ENCODE measurements around the gene MBOAT7. TPM values are rescaled to one million over a fixed set of nuclear protein-coding genes. Genes with fewer than 3 reads are reported as not detected.

Gene MBOAT7
- polyA plus RNA-seq, 1 of the 3 experiments (the other 2 are of a cell fraction) = 80.8 TPM

DNA sequence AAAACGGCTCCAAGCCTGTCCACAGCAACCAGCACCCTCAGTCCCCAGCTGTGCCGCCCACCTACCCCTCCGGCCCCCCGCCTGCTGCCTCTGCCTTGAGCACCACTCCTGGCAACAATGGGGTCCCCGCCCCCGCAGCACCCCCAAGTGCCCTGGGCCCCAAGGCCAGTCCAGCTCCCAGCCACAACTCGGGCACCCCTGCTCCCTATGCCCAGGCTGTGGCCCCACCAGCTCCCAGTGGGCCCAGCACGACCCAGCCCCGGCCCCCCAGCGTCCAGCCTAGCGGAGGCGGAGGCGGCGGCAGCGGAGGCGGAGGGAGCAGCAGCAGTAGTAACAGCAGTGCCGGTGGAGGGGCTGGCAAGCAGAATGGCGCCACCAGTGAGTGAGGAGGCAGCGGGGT lies 41.2 kb downstream of the MBOAT7 start:
- ChIA-PET POLR2A (interaction anchor here (1.0 to 1.2 kb wide), 2 partner anchors 11 kb away, joined by 3 to 4 read pairs; partner anchors contain the start of genes CNOT3 and LENG1), CTCF (interaction anchor here (1.0 to 1.3 kb wide), 3 partner anchors 10 to 20 kb away, joined by 3 to 5 read pairs (median 4); no protein-coding TSS in a partner anchor)
- TF ChIP-seq RAD21 (IDR thresholded peaks at IDR 0.05; ENCODE audit: low read length) = no peak
- no peak for TF ChIP-seq RCOR1 (IDR thresholded peaks at IDR 0.05; ENCODE audit: low read length)
- no peak for TF ChIP-seq FOXJ3 (CRISPR knock-in tag; IDR thresholded peaks at IDR 0.05)
- no peak for TF ChIP-seq POLR2AphosphoS5 (IDR thresholded peaks at IDR 0.05; ENCODE audit: low read depth, low read length)
- no peak for TF ChIP-seq TCF12 (IDR thresholded peaks at IDR 0.05)
- no peak for TF ChIP-seq JUND (IDR thresholded peaks at IDR 0.05)
- TF ChIP-seq YY1 (IDR thresholded peaks at IDR 0.05; ENCODE audit: low read depth) = no peak
- no peak for TF ChIP-seq GABPA (IDR thresholded peaks at IDR 0.05; ENCODE audit: low read depth)
- no peak for TF ChIP-seq MEF2A (IDR thresholded peaks at IDR 0.05; ENCODE audit: borderline replicate concordance, low read depth)
- TF ChIP-seq NFIC (IDR thresholded peaks at IDR 0.05; ENCODE audit: borderline replicate concordance) = no peak
- TF ChIP-seq EZH2phosphoT487 (IDR thresholded peaks at IDR 0.05; ENCODE audit: borderline replicate concordance, low read depth) = no peak
- TF ChIP-seq RXRA (IDR thresholded peaks at IDR 0.05; ENCODE audit: borderline replicate concordance, low read depth) = no peak
- Histone ChIP-seq H3K27me3 (ENCODE audit: insufficient read depth) (no peaks in the 10 kb centered on the region), H3K4me1 (ENCODE audit: control insufficient read depth in 1 of 2, insufficient read depth in 2 of 2, low read depth in 1 of 2, low read length in 1 of 2) (no peaks in the 10 kb centered on the region), H3K9me2 (no peaks in the 10 kb centered on the region), H4K20me1 (ENCODE audit: insufficient read depth) (no peaks in the 10 kb centered on the region), H3K36me3 (replicated peaks in 1 of 2; ENCODE audit: control insufficient read depth in 1 of 2, insufficient read depth in 2 of 2, low read length in 1 of 2) (peaks cover 28 to 90% of the 10 kb centered on the region in 2 experiments), H3K4me3 (ENCODE audit: low read depth in 2 of 2, low read length in 1 of 2) (no peak overlapping the region), H3K9me3 (no peaks in the 10 kb centered on the region), H2AFZ (ENCODE audit: low read depth) (no peak overlapping the region), H3K9ac (no peak overlapping the region), H3K79me2 (ENCODE audit: insufficient read depth) (peaks cover under 1% of the 10 kb centered on the region; the same call in 1 of the 2 replicates), H3K27ac (ENCODE audit: low read depth in 2 of 2, low read length in 1 of 2) (no peak overlapping the region), H3K4me2 (no peak overlapping the region), H3F3A (replicated peaks; ENCODE audit: insufficient read depth) (peaks cover 3% of the 10 kb centered on the region)
- no peak for DNase-seq
- WGBS (ENCODE audit: low lambda C conversion rate) = 92% methylated on average over 18 of the region's 19 CpGs

DNA sequence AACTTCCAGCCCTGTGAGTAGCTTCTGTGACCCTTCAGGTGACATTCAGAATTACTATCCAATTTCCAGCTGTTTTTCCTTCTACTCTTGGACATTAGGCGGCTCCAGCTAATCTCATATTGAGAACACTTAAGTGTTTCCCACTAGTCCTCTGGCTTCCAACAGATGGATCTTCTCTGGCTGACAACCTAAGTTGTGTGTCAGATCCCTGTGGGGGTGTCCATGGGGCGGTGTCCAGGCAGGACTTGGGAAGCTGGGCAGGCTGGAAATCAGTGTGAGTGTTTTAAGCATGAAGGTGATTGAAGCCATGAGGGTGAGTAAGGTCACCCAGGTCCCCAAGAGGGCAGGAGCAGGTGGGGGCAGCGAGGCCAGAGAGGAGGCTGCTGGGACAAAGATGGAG lies 41.7 kb downstream of the MBOAT7 start:
- no peak for DNase-seq
- WGBS (ENCODE audit: low lambda C conversion rate) = 85% methylated on average over 3 of the region's 3 CpGs
- CTCF ChIA-PET = interaction anchor here (0.9 to 1.3 kb wide), 4 partner anchors 11 to 20 kb away, joined by 3 to 5 read pairs (median 4); partner anchors contain the start of gene LENG1

More for the DNA sequence above, 41.7 kb downstream of the MBOAT7 start:
- Histone ChIP-seq H3K79me2 (ENCODE audit: insufficient read depth) (peaks cover 5% of the 10 kb centered on the region; the same call in 1 of the 2 replicates), H3K36me3 (replicated peaks in 1 of 2; ENCODE audit: control insufficient read depth in 1 of 2, insufficient read depth in 2 of 2, low read length in 1 of 2) (peaks cover 32 to 90% of the 10 kb centered on the region in 2 experiments), H3K4me3 (ENCODE audit: low read depth in 2 of 2, low read length in 1 of 2) (no peak overlapping the region), H3K4me2 (no peak overlapping the region), H3K9ac (no peak overlapping the region), H3K4me1 (ENCODE audit: control insufficient read depth in 1 of 2, insufficient read depth in 2 of 2, low read depth in 1 of 2, low read length in 1 of 2) (no peaks in the 10 kb centered on the region), H3F3A (replicated peaks; ENCODE audit: insufficient read depth) (peaks cover 3% of the 10 kb centered on the region), H4K20me1 (ENCODE audit: insufficient read depth) (peaks cover 4% of the 10 kb centered on the region), H3K27ac (ENCODE audit: low read depth in 2 of 2, low read length in 1 of 2) (no peak overlapping the region), H3K9me3 (no peaks in the 10 kb centered on the region), H3K27me3 (ENCODE audit: insufficient read depth) (no peaks in the 10 kb centered on the region), H2AFZ (ENCODE audit: low read depth) (no peak overlapping the region), H3K9me2 (no peaks in the 10 kb centered on the region)
- POLR2A ChIA-PET = interaction anchor here (1.0 to 1.2 kb wide), 2 partner anchors 11 to 12 kb away, joined by 3 to 4 read pairs; partner anchors contain the start of genes CNOT3 and LENG1
- no peak for TF ChIP-seq RFX5 (IDR thresholded peaks at IDR 0.05; ENCODE audit: low read length)
- no peak for TF ChIP-seq FOXM1 (IDR thresholded peaks at IDR 0.05; ENCODE audit: low read depth)
- no peak for TF ChIP-seq TEAD4 (IDR thresholded peaks at IDR 0.05; ENCODE audit: borderline replicate concordance, insufficient read depth)
- no peak for TF ChIP-seq CHD2 (IDR thresholded peaks at IDR 0.05; ENCODE audit: low read length, partially characterized antibody)
- no peak for TF ChIP-seq ELF1 (IDR thresholded peaks at IDR 0.05)
- no peak for TF ChIP-seq RXRA (IDR thresholded peaks at IDR 0.05; ENCODE audit: borderline replicate concordance, low read depth)
- TF ChIP-seq TCF12 (IDR thresholded peaks at IDR 0.05) = no peak
- TF ChIP-seq, protein P1, sequence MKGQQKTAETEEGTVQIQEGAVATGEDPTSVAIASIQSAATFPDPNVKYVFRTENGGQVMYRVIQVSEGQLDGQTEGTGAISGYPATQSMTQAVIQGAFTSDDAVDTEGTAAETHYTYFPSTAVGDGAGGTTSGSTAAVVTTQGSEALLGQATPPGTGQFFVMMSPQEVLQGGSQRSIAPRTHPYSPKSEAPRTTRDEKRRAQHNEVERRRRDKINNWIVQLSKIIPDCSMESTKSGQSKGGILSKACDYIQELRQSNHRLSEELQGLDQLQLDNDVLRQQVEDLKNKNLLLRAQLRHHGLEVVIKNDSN (IDR thresholded peaks at IDR 0.05; ENCODE audit: borderline replicate concordance, low read depth) = no peak
- TF ChIP-seq, protein P2, sequence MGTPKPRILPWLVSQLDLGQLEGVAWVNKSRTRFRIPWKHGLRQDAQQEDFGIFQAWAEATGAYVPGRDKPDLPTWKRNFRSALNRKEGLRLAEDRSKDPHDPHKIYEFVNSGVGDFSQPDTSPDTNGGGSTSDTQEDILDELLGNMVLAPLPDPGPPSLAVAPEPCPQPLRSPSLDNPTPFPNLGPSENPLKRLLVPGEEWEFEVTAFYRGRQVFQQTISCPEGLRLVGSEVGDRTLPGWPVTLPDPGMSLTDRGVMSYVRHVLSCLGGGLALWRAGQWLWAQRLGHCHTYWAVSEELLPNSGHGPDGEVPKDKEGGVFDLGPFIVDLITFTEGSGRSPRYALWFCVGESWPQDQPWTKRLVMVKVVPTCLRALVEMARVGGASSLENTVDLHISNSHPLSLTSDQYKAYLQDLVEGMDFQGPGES (IDR thresholded peaks at IDR 0.05; ENCODE audit: low read depth, low read length) = no peak

Measured in SK-N-SH (cell line).